ENCODE data around the gene PRKCA. TPM values are rescaled to one million over a fixed set of nuclear protein-coding genes. Genes with fewer than 3 reads are reported as not detected.

Gene PRKCA
- polyA plus RNA-seq, 1 experiment, result 66.8 TPM

GRCh38 chr17:66435182-66435581, 132.8 kb downstream of the PRKCA start:
- TF ChIP-seq CTCF (IDR thresholded peaks at IDR 0.05; ENCODE audit: low read depth, low read length), result no peak
- POLR2A ChIA-PET, result interaction anchor here (0.8 kb wide), 1 partner anchor 14 kb away, joined by 3 read pairs; no protein-coding TSS in a partner anchor
- Histone ChIP-seq H3K4me3 (ENCODE audit: low read depth, low read length) (no peak overlapping the region), H3K27ac (ENCODE audit: low read depth, low read length) (no peak overlapping the region), H3K9me3 (ENCODE audit: control insufficient read depth, insufficient read depth, low read length) (no peaks in the 10 kb centered on the region), H3K27me3 (ENCODE audit: control insufficient read depth, insufficient read depth, low read length) (no peaks in the 10 kb centered on the region)
- CTCF ChIA-PET, result no interaction called here
- no peak for DNase-seq (ENCODE audit: low read depth, low spot score)

- no peak for TF ChIP-seq CTCF (IDR thresholded peaks at IDR 0.05; ENCODE audit: low read depth, low read length)
Measured at GRCh38 chr17:66436631-66437030, 134.2 kb downstream of the PRKCA start.

GRCh38 chr17:66437476-66438026, 135.1 kb downstream of the PRKCA start:
- H3K4me3 ChIP-seq (ENCODE audit: low read depth, low read length), result no peak overlapping the region
- H3K27me3 ChIP-seq (ENCODE audit: control insufficient read depth, insufficient read depth, low read length), result no peaks in the 10 kb centered on the region
- TF ChIP-seq CTCF (IDR thresholded peaks at IDR 0.05; ENCODE audit: low read depth, low read length), result no peak
- no peaks in the 10 kb centered on the region for H3K9me3 ChIP-seq (ENCODE audit: control insufficient read depth, insufficient read depth, low read length)
- ChIA-PET CTCF (no interaction called here), POLR2A (no interaction called here)
- H3K27ac ChIP-seq (ENCODE audit: low read depth, low read length), result no peak overlapping the region
- DNase-seq (ENCODE audit: low read depth, low spot score), result no peak

More at GRCh38 chr17:66436631-66437030, 134.2 kb downstream of the PRKCA start:
- CTCF ChIA-PET, result no interaction called here
- POLR2A ChIA-PET, result no interaction called here
- Histone ChIP-seq H3K27ac (ENCODE audit: low read depth, low read length) (no peak overlapping the region), H3K9me3 (ENCODE audit: control insufficient read depth, insufficient read depth, low read length) (no peaks in the 10 kb centered on the region), H3K27me3 (ENCODE audit: control insufficient read depth, insufficient read depth, low read length) (no peaks in the 10 kb centered on the region), H3K4me3 (ENCODE audit: low read depth, low read length) (no peak overlapping the region)
- no peak for DNase-seq (ENCODE audit: low read depth, low spot score)

DNA sequence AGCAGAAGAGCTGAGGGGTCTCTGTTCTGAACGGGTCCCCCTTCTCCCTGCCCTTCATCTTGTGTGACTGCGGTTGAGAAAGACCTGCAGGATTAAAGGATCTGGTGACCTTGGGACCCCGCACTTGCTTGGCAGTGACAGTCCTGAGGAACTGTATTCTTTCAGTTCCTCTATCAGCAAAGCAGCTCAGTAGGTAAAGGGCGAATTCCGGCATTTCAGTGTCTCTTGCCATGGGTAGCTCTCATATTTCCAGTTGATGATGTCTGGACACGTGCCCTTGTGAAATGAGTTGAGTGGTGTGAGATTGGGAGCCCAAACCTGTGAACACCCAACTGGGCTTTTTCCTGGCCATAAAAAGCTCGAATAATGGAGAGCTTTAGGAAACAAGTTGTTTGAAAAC, 135.7 kb downstream of the PRKCA start:
- H3K4me3 ChIP-seq (ENCODE audit: low read depth, low read length), result no peak overlapping the region
- no peaks in the 10 kb centered on the region for H3K9me3 ChIP-seq (ENCODE audit: control insufficient read depth, insufficient read depth, low read length)
- no peak for DNase-seq (ENCODE audit: low read depth, low spot score)
- TF ChIP-seq CTCF (IDR thresholded peaks at IDR 0.05; ENCODE audit: low read depth, low read length), result no peak
- CTCF ChIA-PET, result no interaction called here
- POLR2A ChIA-PET, result no interaction called here
- no peaks in the 10 kb centered on the region for H3K27me3 ChIP-seq (ENCODE audit: control insufficient read depth, insufficient read depth, low read length)
- no peak overlapping the region for H3K27ac ChIP-seq (ENCODE audit: low read depth, low read length)

DNA sequence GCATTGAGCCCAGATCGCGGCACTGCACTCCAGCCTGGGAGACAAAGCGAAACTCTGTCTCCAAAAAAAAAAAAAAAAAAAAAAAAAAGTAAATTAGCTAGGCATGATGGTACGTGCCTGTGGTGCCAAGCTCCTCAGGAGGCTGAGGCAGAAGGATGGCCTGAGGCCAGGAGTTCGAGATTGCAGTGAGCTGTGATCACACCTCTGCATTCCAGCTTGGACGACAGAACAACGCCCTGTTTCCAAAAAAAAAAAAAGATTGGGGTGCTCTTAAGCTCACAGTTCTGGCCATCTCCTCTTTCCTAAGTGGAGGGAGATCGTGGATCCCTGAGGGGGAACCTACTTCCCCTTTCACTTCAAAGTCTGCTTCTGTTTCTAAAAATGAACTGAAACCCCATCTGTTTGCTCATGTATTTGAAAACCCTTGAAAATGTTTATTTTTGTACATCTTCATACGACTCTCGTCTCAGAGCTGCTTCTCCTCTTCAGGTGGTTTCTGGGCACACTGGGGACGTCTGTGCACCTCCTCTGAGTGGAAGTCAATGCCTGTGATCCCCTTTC, 138.8 kb downstream of the PRKCA start:
- no peak overlapping the region for H3K27ac ChIP-seq (ENCODE audit: low read depth, low read length)
- no peak for TF ChIP-seq CTCF (IDR thresholded peaks at IDR 0.05; ENCODE audit: low read depth, low read length)
- H3K9me3 ChIP-seq (ENCODE audit: control insufficient read depth, insufficient read depth, low read length), result no peaks in the 10 kb centered on the region
- ChIA-PET CTCF (no interaction called here), POLR2A (no interaction called here)
- no peaks in the 10 kb centered on the region for H3K27me3 ChIP-seq (ENCODE audit: control insufficient read depth, insufficient read depth, low read length)
- no peak for DNase-seq (ENCODE audit: low read depth, low spot score)
- no peak overlapping the region for H3K4me3 ChIP-seq (ENCODE audit: low read depth, low read length)
